H1 (cell line): ENCODE measurements around the gene BIRC7. TPM values are rescaled to one million over a fixed set of nuclear protein-coding genes. Genes with fewer than 3 reads are reported as not detected.

ENCODE experiments used
- CTCF ChIA-PET: fragments of 300-600 bp; sonication (Branson Sonifier 250); formaldehyde crosslinking; loops from one replicate; lab custom pipeline; 2021; ENCODE audit not compliant: partially characterized antibody; lab: Charles Lee
- POLR2A ChIA-PET: fragments of 300-600 bp; sonication (Branson Sonifier 250); formaldehyde crosslinking; loops from one replicate; lab custom pipeline; 2021; ENCODE audit warnings: inconsistent platforms; ENCODE audit not compliant: partially characterized antibody; lab: Charles Lee
- DNase-seq, 2 experiments: peaks; one replicate each; pipeline versions ENCODE4 v3.0.0 to v3.0.0-alpha.2; 2010 to 2022; ENCODE audit warnings: low spot score in 2 of 2, low read depth in 1 of 2, mixed read lengths in 1 of 2
- FAIRE-seq: peaks from 2 replicates; lab custom pipeline; 2011; peaks lifted over from hg19 to GRCh38; lab: Jason Lieb, UNC
- H2AFZ ChIP-seq: 2 replicates; pipeline ENCODE4 v1.8.1; 2012; ENCODE audit warnings: low read length, inconsistent platforms
- H2AK5ac ChIP-seq: 2 replicates; pipeline ENCODE4 v1.6.1; 2013; ENCODE audit warnings: low read depth, low read length
- H2BK120ac ChIP-seq: replicated peaks from 2 replicates; pipeline ENCODE3; 2013; ENCODE audit warnings: low read depth, low read length, inconsistent platforms
- H2BK12ac ChIP-seq: 2 replicates; pipeline ENCODE4 v1.6.1; 2013; ENCODE audit warnings: low read depth, low read length
- H2BK15ac ChIP-seq: 2 replicates; pipeline ENCODE4 v1.6.1; 2013; ENCODE audit warnings: low read length
- H2BK20ac ChIP-seq: 2 replicates; pipeline ENCODE4 v1.6.1; 2013; ENCODE audit warnings: low read length
- H2BK5ac ChIP-seq: 2 replicates; pipeline ENCODE4 v1.6.1; 2013; ENCODE audit warnings: low read depth, low read length
- H3K14ac ChIP-seq: 2 replicates; pipeline ENCODE4 v1.6.1; 2013; ENCODE audit warnings: inconsistent platforms; ENCODE audit not compliant: insufficient read length
- H3K18ac ChIP-seq: 2 replicates; pipeline ENCODE4 v1.6.1; 2013; ENCODE audit warnings: low read length; ENCODE audit errors: extremely low read depth
- H3K23ac ChIP-seq: 2 replicates; pipeline ENCODE4 v1.6.1; 2013; ENCODE audit warnings: inconsistent platforms; ENCODE audit not compliant: insufficient read length
- H3K23me2 ChIP-seq: 2 replicates; pipeline ENCODE4 v1.6.1; 2013; ENCODE audit warnings: low read depth, low read length
- H3K27ac ChIP-seq: 2 replicates; pipeline ENCODE4 v1.6.1; 2011; ENCODE audit warnings: low read depth, low read length, inconsistent platforms
- H3K27me3 ChIP-seq, 4 experiments: replicated peaks in 1 of 4; 1 replicate in 1 of 4; 2 replicates in 3 of 4; pipeline versions ENCODE4 v1.6.1 to v1.8.1; 2011 to 2013; ENCODE audit warnings: low read length in 3 of 4, mild to moderate bottlenecking in 3 of 4, inconsistent platforms in 2 of 4, mixed read lengths in 2 of 4, moderate library complexity in 1 of 4; ENCODE audit not compliant: control insufficient read depth in 3 of 4, insufficient read depth in 3 of 4; ENCODE audit errors: extremely low read depth in 1 of 4
- H3K36me3 ChIP-seq, 4 experiments: 2 replicates each; pipeline versions ENCODE4 v1.6.1 to v1.8.1; 2011 to 2013; ENCODE audit warnings: mild to moderate bottlenecking in 4 of 4, low read length in 3 of 4, moderate library complexity in 2 of 4, control low read depth in 1 of 4, inconsistent platforms in 1 of 4; ENCODE audit not compliant: insufficient read depth in 4 of 4, control insufficient read depth in 2 of 4
- H3K4ac ChIP-seq: replicated peaks from 2 replicates; pipeline ENCODE3; 2013; ENCODE audit warnings: low read length, low read depth, mixed read lengths, inconsistent platforms; ENCODE audit not compliant: insufficient read length
- H3K4me1 ChIP-seq, 4 experiments: replicated peaks in 1 of 4; 1 replicate in 1 of 4; 2 replicates in 3 of 4; pipeline versions ENCODE4 v1.6.1 to v1.8.1; 2011 to 2013; ENCODE audit warnings: low read length in 3 of 4, inconsistent platforms in 2 of 4, mixed read lengths in 1 of 4; ENCODE audit not compliant: insufficient read depth in 4 of 4, control insufficient read depth in 3 of 4
- H3K4me2 ChIP-seq, 2 experiments: 2 replicates each; pipeline versions ENCODE4 v1.6.1 to v1.8.1; 2011 to 2013; ENCODE audit warnings: low read depth in 2 of 2, low read length in 2 of 2, control low read depth in 1 of 2, inconsistent platforms in 1 of 2, mild to moderate bottlenecking in 1 of 2; ENCODE audit not compliant: insufficient read depth in 1 of 2
- H3K4me3 ChIP-seq, 4 experiments: fragments of 200-600, 300-600 bp in 1 of 4; sonication (generic), shearing (Covaris generic), sonication (Bioruptor Twin) in 1 of 4; 2 replicates each; pipeline versions ENCODE4 v1.5.1 to v1.8.1; 2011 to 2016; ENCODE audit warnings: low read length in 4 of 4, low read depth in 3 of 4, control low read depth in 2 of 4, inconsistent platforms in 2 of 4, mild to moderate bottlenecking in 2 of 4, mixed read lengths in 1 of 4, moderate library complexity in 1 of 4; ENCODE audit not compliant: insufficient read depth in 2 of 4; ENCODE audit errors: extremely low read depth in 1 of 4
- H3K56ac ChIP-seq: replicated peaks from 2 replicates; pipeline ENCODE3; 2013; ENCODE audit warnings: low read depth, mild to moderate bottlenecking, mixed read lengths, low read length, inconsistent platforms; ENCODE audit not compliant: insufficient read length
- H3K79me1 ChIP-seq: 2 replicates; pipeline ENCODE4 v1.6.1; 2013; ENCODE audit warnings: low read depth, low read length, control low read depth
- H3K79me2 ChIP-seq, 2 experiments: 2 replicates each; pipeline versions ENCODE4 v1.6.1 to v1.8.1; 2012 to 2013; ENCODE audit warnings: low read length in 2 of 2, mild to moderate bottlenecking in 2 of 2, inconsistent platforms in 1 of 2; ENCODE audit not compliant: insufficient read depth in 2 of 2, control insufficient read depth in 1 of 2
- H3K9ac ChIP-seq, 4 experiments: replicated peaks in 1 of 4; 1 replicate in 1 of 4; 2 replicates in 3 of 4; pipeline versions ENCODE4 v1.6.1 to v1.8.1; 2011 to 2013; ENCODE audit warnings: low read depth in 3 of 4, low read length in 3 of 4, control low read depth in 2 of 4, mild to moderate bottlenecking in 2 of 4, moderate library complexity in 2 of 4, inconsistent platforms in 1 of 4; ENCODE audit errors: extremely low read depth in 1 of 4
- H3K9me3 ChIP-seq, 2 experiments: 2 replicates each; pipeline versions ENCODE4 v1.6.1 to v1.8.1; 2012 to 2013; ENCODE audit warnings: mild to moderate bottlenecking in 2 of 2, moderate library complexity in 2 of 2, control low read depth in 1 of 2, inconsistent platforms in 1 of 2, low read depth in 1 of 2, low read length in 1 of 2, mixed read lengths in 1 of 2; ENCODE audit not compliant: insufficient read depth in 2 of 2
- H4K20me1 ChIP-seq, 2 experiments: replicated peaks in 1 of 2; 2 replicates each; pipeline versions ENCODE3 to v1.8.1; 2011 to 2013; ENCODE audit warnings: inconsistent platforms in 2 of 2, low read length in 2 of 2, mild to moderate bottlenecking in 1 of 2; ENCODE audit not compliant: insufficient read depth in 2 of 2, control insufficient read depth in 1 of 2
- H4K5ac ChIP-seq: 2 replicates; pipeline ENCODE4 v1.6.1; 2013; ENCODE audit warnings: low read length, low read depth, mixed read lengths, inconsistent platforms; ENCODE audit not compliant: insufficient read length
- H4K8ac ChIP-seq: 2 replicates; pipeline ENCODE4 v1.8.0; 2013; ENCODE audit warnings: mild to moderate bottlenecking, moderate library complexity, low read length, inconsistent platforms; ENCODE audit not compliant: insufficient read depth; ENCODE audit errors: extremely low read depth
- H4K91ac ChIP-seq: replicated peaks from 2 replicates; pipeline ENCODE3; 2013; ENCODE audit warnings: low read length, mixed read lengths, inconsistent platforms; ENCODE audit not compliant: insufficient read length
- ASH2L ChIP-seq: fragments of 200-600, 300-600 bp; sonication (generic); IDR thresholded peaks from one replicate; pipeline ENCODE4 v1.7.1; 2017; ENCODE audit warnings: low read length
- CBX8 ChIP-seq: fragments of 300-800, 300-1000 bp; sonication (generic); IDR thresholded peaks from 2 replicates; pipeline ENCODE4 v1.7.1; 2016; ENCODE audit warnings: low read depth, low read length, borderline replicate concordance
- EGR1 ChIP-seq: IDR thresholded peaks from 2 replicates; pipeline ENCODE4 v1.6.1; 2011; ENCODE audit warnings: low read depth, low read length, borderline replicate concordance
- GABPA ChIP-seq: IDR thresholded peaks from 2 replicates; pipeline ENCODE4 v1.6.1; 2011; ENCODE audit warnings: mild to moderate bottlenecking, low read length, moderate library complexity, borderline replicate concordance; ENCODE audit not compliant: insufficient read depth
- GTF2F1 ChIP-seq: IDR thresholded peaks from 2 replicates; pipeline ENCODE4 v1.6.1; 2012; ENCODE audit warnings: low read depth, low read length, improper control_type of control experiment, borderline replicate concordance
- SIRT6 ChIP-seq: IDR thresholded peaks from one replicate; pipeline ENCODE4 v1.7.1; 2012; ENCODE audit warnings: low read length, inconsistent platforms
- YY1 ChIP-seq: IDR thresholded peaks from 2 replicates; pipeline ENCODE4 v1.6.1; 2011; ENCODE audit warnings: low read depth, mild to moderate bottlenecking, low read length
- WGBS, 2 experiments: shearing (Covaris generic) in 1 of 2; methylation state at CpG; one replicate each; pipeline versions ENCODE4 v1.1.6 to v1.1.7; 2013 to 2015; ENCODE audit warnings: low lambda C conversion rate in 2 of 2, mixed read lengths in 2 of 2, inconsistent platforms in 1 of 2, low coverage in 1 of 2, missing lambda C conversion rate in 1 of 2; ENCODE audit not compliant: insufficient replicate concordance in 2 of 2, insufficient coverage in 1 of 2, insufficient read length in 1 of 2; ENCODE audit errors: extremely low coverage in 1 of 2, missing lambda C conversion rate in 1 of 2; 5-methylcytosine and 5-hydroxymethylcytosine counted together
- polyA plus RNA-seq, 7 experiments: library from polyadenylated mRNA; depleted of rRNA in 3 of 7; stranded (reverse) in 5 of 7; unstranded in 2 of 7; fragments of >200 nt in 5 of 7; fragments of 200-250 nt in 2 of 7; gene quantifications; 1 replicate in 5 of 7; 2 replicates in 1 of 7; 4 replicates in 1 of 7; pipeline versions ENCODE4 v1.2.1 to v1.2.3, GENCODE V29; 2011 to 2013; ENCODE audit warnings: missing spikeins in 2 of 7, mixed read lengths in 2 of 7
- total RNA-seq: library from RNA; stranded (reverse); fragmentation: NEBNext Ultra II Directional; extraction: Animal tissue kit (Norgen Biotek cat#: 25700); gene quantifications from 2 replicates; pipeline ENCODE4 v1.2.1, GENCODE V29; 2021

The BIRC7 gene
- total and polyA plus RNA-seq, 2 of the 8 experiments (the other 6 are each of a cell fraction or from before 2014, with no cell fraction given), result 0.11 to 0.41 TPM

DNA sequence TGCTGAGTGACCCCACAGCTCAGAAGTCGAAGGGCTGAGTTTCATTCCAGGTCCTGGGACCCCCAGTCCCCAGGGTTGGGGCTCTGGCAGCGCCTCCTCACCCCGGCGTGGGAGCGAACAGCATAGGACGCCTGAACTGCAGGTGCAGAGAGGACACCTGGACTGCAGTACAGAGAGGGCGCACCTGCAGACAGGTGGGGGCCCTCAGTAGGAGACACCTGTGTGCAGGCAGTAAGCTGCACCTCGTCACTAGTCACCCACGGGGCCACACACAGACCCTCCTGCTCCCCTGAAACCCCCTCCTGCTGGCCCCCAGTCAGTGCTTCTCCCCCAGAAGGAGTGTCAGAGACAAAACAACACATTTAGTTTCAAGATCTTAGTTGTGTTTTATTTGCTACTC, 27.1 kb downstream of the BIRC7 start:
- Histone ChIP-seq H2BK12ac (no peak overlapping the region), H3K27me3 (no peaks in the 10 kb centered on the region; a peak in 2 of 7 replicates), H3K4me2 (no peak overlapping the region), H3K14ac (no peak overlapping the region), H3K79me1 (no peaks in the 10 kb centered on the region), H3K9me3 (no peaks in the 10 kb centered on the region), H3K23me2 (no peaks in the 10 kb centered on the region), H2BK120ac (no peak overlapping the region), H3K23ac (no peak overlapping the region), H3K18ac (no peak overlapping the region), H2BK5ac (no peak overlapping the region), H2AFZ (no peak overlapping the region), H3K56ac (no peak overlapping the region), H3K9ac (no peak overlapping the region), H3K27ac (no peak overlapping the region), H4K8ac (no peak overlapping the region), H3K4me1 (no peaks in the 10 kb centered on the region; a peak in 1 of 7 replicates), H4K5ac (no peak overlapping the region), H4K20me1 (no peaks in the 10 kb centered on the region), H3K4ac (no peak overlapping the region), H2AK5ac (no peak overlapping the region), H3K36me3 (no peaks in the 10 kb centered on the region), H2BK15ac (no peak overlapping the region), H3K4me3 (no peak overlapping the region), H3K79me2 (no peaks in the 10 kb centered on the region), H4K91ac (no peak overlapping the region), H2BK20ac (no peak overlapping the region)
- WGBS, 2 experiments, result 96% methylated on average over 5 of the region's 9 CpGs; no CpG with 5 or more reads in 1 of the 2 experiments
- no peak for FAIRE-seq
- TF ChIP-seq YY1 (no peak), SIRT6 (no peak), EGR1 (no peak), ASH2L (no peak), CBX8 (no peak), GABPA (no peak), GTF2F1 (no peak)
- DNase-seq, result no peak
- POLR2A ChIA-PET, result interaction anchor here (1.2 kb wide), 1 partner anchor 10 kb away, joined by 3 read pairs; no protein-coding TSS in a partner anchor
- CTCF ChIA-PET, result interaction anchor here (1.0 kb wide), 1 partner anchor 39 kb away, joined by 3 read pairs; no protein-coding TSS in a partner anchor
